MM.1S (cell line): ENCODE measurements around the gene YAE1.
A peak's percentile ranks its signal among the peaks of the same experiment; 100 is the strongest.

Experiments
- DNase-seq: peaks from one replicate; pipeline ENCODE4 v3.0.0-alpha.2; 2015
- H2AFZ ChIP-seq: fragments of 300-600 bp; sonication (generic); 2 replicates; pipeline ENCODE4 v1.6.0; 2016; ENCODE audit warnings: antibody characterized with exemption, low read length
- H3F3A ChIP-seq: fragments of 300-600 bp; sonication (generic); 2 replicates; pipeline ENCODE4 v1.6.1; 2016; ENCODE audit warnings: mild to moderate bottlenecking, antibody characterized with exemption, low read length, moderate library complexity, mixed read lengths; ENCODE audit not compliant: insufficient read depth
- H3K27ac ChIP-seq: fragments of 300-600 bp; sonication (generic); 2 replicates; pipeline ENCODE4 v1.5.1; 2016; ENCODE audit warnings: mild to moderate bottlenecking, low read length
- H3K27me3 ChIP-seq: fragments of 300-600 bp; sonication (generic); replicated peaks from 2 replicates; pipeline ENCODE4 v1.6.0; 2016; ENCODE audit warnings: low read length; ENCODE audit not compliant: insufficient read depth
- H3K36me3 ChIP-seq: fragments of 300-600 bp; sonication (generic); replicated peaks from 2 replicates; pipeline ENCODE4 v1.6.1; 2016; ENCODE audit warnings: mild to moderate bottlenecking, low read length, mixed read lengths; ENCODE audit not compliant: insufficient read depth
- H3K4me1 ChIP-seq: fragments of 300-600 bp; sonication (generic); 2 replicates; pipeline ENCODE4 v1.6.1; 2016; ENCODE audit warnings: low read length, mixed read lengths
- H3K4me2 ChIP-seq: fragments of 300-600 bp; sonication (generic); 2 replicates; pipeline ENCODE4 v1.6.0; 2016; ENCODE audit warnings: low read depth, low read length
- H3K4me3 ChIP-seq: fragments of 300-600 bp; sonication (generic); 2 replicates; pipeline ENCODE4 v1.5.1; 2016; ENCODE audit warnings: low read length, mixed read lengths
- H3K79me2 ChIP-seq: fragments of 300-600 bp; sonication (generic); 2 replicates; pipeline ENCODE4 v1.6.1; 2016; ENCODE audit warnings: mixed run types, low read length, mixed read lengths
- H3K9ac ChIP-seq: fragments of 300-600 bp; sonication (generic); 2 replicates; pipeline ENCODE4 v1.6.1; 2016; ENCODE audit warnings: low read length, mixed read lengths
- H3K9me2 ChIP-seq: fragments of 300-600 bp; sonication (generic); replicated peaks from 2 replicates; pipeline ENCODE4 v1.6.1; 2016; ENCODE audit warnings: mild to moderate bottlenecking, low read length, mixed read lengths; ENCODE audit not compliant: insufficient read depth
- H3K9me3 ChIP-seq: fragments of 300-600 bp; sonication (generic); replicated peaks from 2 replicates; pipeline ENCODE4 v1.6.1; 2016; ENCODE audit warnings: mild to moderate bottlenecking, low read length, mixed read lengths; ENCODE audit not compliant: insufficient read depth
- H4K20me1 ChIP-seq: fragments of 300-600 bp; sonication (generic); 2 replicates; pipeline ENCODE4 v1.6.1; 2016; ENCODE audit warnings: mild to moderate bottlenecking, low read length, moderate library complexity, mixed read lengths; ENCODE audit not compliant: insufficient read depth
- EZH2 ChIP-seq: fragments of 300-600 bp; sonication (generic); optimal IDR thresholded peaks from 2 replicates; pipeline ENCODE3; 2017; ENCODE audit warnings: low read depth, mild to moderate bottlenecking, antibody characterized with exemption, low read length, mixed read lengths
- EZH2phosphoT487 ChIP-seq: fragments of 300-600 bp; sonication (generic); IDR thresholded peaks from 2 replicates; pipeline ENCODE4 v1.6.1; 2018; ENCODE audit warnings: antibody characterized with exemption, low read length
- TF ChIP-seq, protein P1 (sequence below): fragments of 300-600 bp; sonication (generic); IDR thresholded peaks from 2 replicates; pipeline ENCODE4 v1.5.1; 2016; ENCODE audit warnings: antibody characterized with exemption, low read length, mixed read lengths

Gene YAE1

GRCh38 chr7:39565538-39565937, 666 bp upstream of the YAE1 start:
- H3K4me2 ChIP-seq, result peak overlapping the region; percentile 90
- H3K27me3 ChIP-seq, result no peaks in the 10 kb centered on the region
- peak overlapping the region; percentile 25; the same call in 1 of the 2 replicates for H3K27ac ChIP-seq
- H4K20me1 ChIP-seq, result no peaks in the 10 kb centered on the region
- H3K4me1 ChIP-seq, result no peaks in the 10 kb centered on the region; the same call in 1 of the 2 replicates
- peaks cover 35% of the 10 kb centered on the region for H3K79me2 ChIP-seq
- H3K9me2 ChIP-seq, result no peaks in the 10 kb centered on the region
- peak overlapping the region; percentile 79 for H2AFZ ChIP-seq
- DNase-seq, result no peak
- H3K9me3 ChIP-seq, result no peaks in the 10 kb centered on the region
- H3K9ac ChIP-seq, result peak overlapping the region; percentile 63
- no peak for TF ChIP-seq EZH2
- TF ChIP-seq, protein P1, sequence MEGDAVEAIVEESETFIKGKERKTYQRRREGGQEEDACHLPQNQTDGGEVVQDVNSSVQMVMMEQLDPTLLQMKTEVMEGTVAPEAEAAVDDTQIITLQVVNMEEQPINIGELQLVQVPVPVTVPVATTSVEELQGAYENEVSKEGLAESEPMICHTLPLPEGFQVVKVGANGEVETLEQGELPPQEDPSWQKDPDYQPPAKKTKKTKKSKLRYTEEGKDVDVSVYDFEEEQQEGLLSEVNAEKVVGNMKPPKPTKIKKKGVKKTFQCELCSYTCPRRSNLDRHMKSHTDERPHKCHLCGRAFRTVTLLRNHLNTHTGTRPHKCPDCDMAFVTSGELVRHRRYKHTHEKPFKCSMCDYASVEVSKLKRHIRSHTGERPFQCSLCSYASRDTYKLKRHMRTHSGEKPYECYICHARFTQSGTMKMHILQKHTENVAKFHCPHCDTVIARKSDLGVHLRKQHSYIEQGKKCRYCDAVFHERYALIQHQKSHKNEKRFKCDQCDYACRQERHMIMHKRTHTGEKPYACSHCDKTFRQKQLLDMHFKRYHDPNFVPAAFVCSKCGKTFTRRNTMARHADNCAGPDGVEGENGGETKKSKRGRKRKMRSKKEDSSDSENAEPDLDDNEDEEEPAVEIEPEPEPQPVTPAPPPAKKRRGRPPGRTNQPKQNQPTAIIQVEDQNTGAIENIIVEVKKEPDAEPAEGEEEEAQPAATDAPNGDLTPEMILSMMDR, result no peak
- H3K36me3 ChIP-seq, result no peaks in the 10 kb centered on the region
- peak overlapping the region; percentile 84 for H3K4me3 ChIP-seq
- no peaks in the 10 kb centered on the region for H3F3A ChIP-seq

DNA sequence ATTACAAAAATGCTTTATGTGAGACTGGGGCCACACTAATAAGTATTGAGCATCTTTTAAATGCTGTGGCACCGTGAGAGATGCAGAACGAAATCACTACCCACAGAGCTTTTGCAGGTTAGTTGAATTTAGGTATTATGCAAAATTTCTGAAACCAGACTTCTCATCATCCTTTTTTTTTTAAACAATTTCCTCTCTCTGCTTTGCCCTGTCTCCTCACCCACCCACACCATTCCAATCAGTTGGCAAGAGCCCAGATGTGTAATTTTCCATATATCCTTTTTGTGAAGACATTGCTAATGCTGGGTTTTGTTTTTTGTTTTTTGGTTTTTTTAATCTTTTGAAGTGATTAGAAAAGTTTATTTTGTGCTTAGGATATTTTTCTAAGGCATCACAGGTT, 1.1 kb downstream of the YAE1 start:
- no peaks in the 10 kb centered on the region for H3F3A ChIP-seq
- peaks cover 35% of the 10 kb centered on the region for H3K79me2 ChIP-seq
- H3K36me3 ChIP-seq, result no peaks in the 10 kb centered on the region
- H3K9me3 ChIP-seq, result no peaks in the 10 kb centered on the region
- no peaks in the 10 kb centered on the region for H3K27me3 ChIP-seq
- H3K4me3 ChIP-seq, result peak overlapping the region; percentile 84
- H2AFZ ChIP-seq, result 0 out of 2 replicates have a peak overlapping the region, but pooled peaks have one; percentile 79
- no peak overlapping the region for H3K27ac ChIP-seq
- no peaks in the 10 kb centered on the region for H3K9me2 ChIP-seq
- no peaks in the 10 kb centered on the region for H4K20me1 ChIP-seq
- H3K4me2 ChIP-seq, result peak overlapping the region; percentile 90
- H3K4me1 ChIP-seq, result no peaks in the 10 kb centered on the region; the same call in 1 of the 2 replicates
- peak overlapping the region; percentile 63; the same call in 1 of the 2 replicates for H3K9ac ChIP-seq
- DNase-seq, result no peak
- TF ChIP-seq, protein P1, result no peak
- TF ChIP-seq EZH2phosphoT487 (no peak), EZH2 (no peak)

DNA sequence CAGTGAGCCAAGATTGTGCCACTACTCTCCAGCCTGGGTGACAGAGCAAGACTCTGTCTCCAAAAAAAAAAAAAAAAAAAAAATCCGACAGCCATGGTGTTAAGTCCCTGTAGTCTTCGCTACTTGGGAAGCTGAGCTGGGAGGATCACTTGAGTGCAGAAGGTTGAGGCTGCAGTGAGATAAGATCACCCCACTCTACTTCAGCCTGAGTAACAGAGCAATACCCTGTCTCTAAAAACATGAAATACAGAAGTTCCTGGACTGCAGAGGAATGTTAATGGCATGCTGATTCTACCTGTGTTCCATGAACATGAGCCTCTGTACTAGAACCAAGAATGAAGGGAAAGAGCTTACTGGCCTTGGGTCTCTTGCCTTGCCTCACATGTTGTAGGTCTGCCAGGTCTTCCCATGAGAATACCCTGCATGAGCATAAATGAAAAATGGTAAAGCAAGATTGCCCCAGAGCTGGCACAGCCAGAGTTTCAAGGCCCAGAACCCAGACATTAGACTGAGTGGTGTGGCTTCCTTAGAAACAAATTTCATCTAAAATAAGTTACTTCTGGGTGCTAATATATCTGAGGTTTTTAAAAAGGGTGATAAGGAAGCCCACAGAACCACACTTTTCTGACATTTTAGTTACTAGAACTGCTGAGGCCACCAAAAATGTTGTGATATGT, 8.6 kb downstream of the YAE1 start:
- no peak overlapping the region for H3K9ac ChIP-seq
- no peak overlapping the region for H3K4me2 ChIP-seq
- H3K9me3 ChIP-seq, result no peaks in the 10 kb centered on the region
- H3K4me1 ChIP-seq, result no peaks in the 10 kb centered on the region
- H2AFZ ChIP-seq, result no peak overlapping the region
- H3F3A ChIP-seq, result no peaks in the 10 kb centered on the region
- no peaks in the 10 kb centered on the region for H3K79me2 ChIP-seq
- no peak overlapping the region for H3K27ac ChIP-seq
- H4K20me1 ChIP-seq, result no peaks in the 10 kb centered on the region
- no peaks in the 10 kb centered on the region for H3K27me3 ChIP-seq
- no peak for DNase-seq
- TF ChIP-seq EZH2phosphoT487, result no peak
- TF ChIP-seq EZH2, result no peak
- TF ChIP-seq, protein P1, result no peak
- no peaks in the 10 kb centered on the region for H3K36me3 ChIP-seq
- H3K4me3 ChIP-seq, result no peak overlapping the region
- no peaks in the 10 kb centered on the region for H3K9me2 ChIP-seq
